DOHH2 (cell line): ENCODE measurements around the gene PRG3.

ENCODE experiments used
- EZH2phosphoT487 ChIP-seq: fragments of 200-600 bp; sonication (generic); IDR thresholded peaks from 2 replicates; pipeline ENCODE4 v1.6.1; 2017; ENCODE audit warnings: borderline replicate concordance, mild to moderate bottlenecking, antibody characterized with exemption, low read length, moderate library complexity, mixed read lengths
- TF ChIP-seq, protein P1 (sequence below): fragments of 200-600 bp; sonication (generic); IDR thresholded peaks from one replicate; pipeline ENCODE4 v1.5.1; 2014; ENCODE audit warnings: antibody characterized with exemption, mild to moderate bottlenecking, low read depth, low read length; ENCODE audit not compliant: poor library complexity, severe bottlenecking

- TF ChIP-seq, protein P1, sequence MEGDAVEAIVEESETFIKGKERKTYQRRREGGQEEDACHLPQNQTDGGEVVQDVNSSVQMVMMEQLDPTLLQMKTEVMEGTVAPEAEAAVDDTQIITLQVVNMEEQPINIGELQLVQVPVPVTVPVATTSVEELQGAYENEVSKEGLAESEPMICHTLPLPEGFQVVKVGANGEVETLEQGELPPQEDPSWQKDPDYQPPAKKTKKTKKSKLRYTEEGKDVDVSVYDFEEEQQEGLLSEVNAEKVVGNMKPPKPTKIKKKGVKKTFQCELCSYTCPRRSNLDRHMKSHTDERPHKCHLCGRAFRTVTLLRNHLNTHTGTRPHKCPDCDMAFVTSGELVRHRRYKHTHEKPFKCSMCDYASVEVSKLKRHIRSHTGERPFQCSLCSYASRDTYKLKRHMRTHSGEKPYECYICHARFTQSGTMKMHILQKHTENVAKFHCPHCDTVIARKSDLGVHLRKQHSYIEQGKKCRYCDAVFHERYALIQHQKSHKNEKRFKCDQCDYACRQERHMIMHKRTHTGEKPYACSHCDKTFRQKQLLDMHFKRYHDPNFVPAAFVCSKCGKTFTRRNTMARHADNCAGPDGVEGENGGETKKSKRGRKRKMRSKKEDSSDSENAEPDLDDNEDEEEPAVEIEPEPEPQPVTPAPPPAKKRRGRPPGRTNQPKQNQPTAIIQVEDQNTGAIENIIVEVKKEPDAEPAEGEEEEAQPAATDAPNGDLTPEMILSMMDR = no peak
- no peak for TF ChIP-seq EZH2phosphoT487
Observed at GRCh38 chr11:57380975-57381374, at the start of gene PRG3.
